ENCODE measurements around the gene SETBP1.

DNA sequence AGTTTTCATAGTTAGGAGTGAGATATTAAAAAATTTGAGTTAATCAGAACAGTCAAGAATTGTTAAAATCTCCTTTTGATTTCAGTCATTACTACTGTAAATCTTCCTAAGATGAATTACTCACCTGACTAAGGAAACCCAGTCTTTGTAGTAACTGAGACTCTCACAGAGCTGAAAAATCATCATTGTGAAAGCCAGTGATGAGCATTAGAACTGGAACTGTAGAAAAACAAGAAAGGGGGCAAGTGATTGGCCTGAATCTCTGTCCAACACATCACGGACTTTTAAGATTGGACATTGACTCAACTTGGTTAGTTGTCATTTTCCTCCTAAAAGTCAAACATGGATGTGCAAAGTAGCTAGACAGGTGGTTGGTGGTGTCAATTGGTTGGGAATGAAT is 21.9 kb downstream of the SETBP1 start:
- no peak for TF ChIP-seq ZNF274 (IDR thresholded peaks at IDR 0.05; ENCODE audit: low read depth, low read length)
- TF ChIP-seq, protein P1, sequence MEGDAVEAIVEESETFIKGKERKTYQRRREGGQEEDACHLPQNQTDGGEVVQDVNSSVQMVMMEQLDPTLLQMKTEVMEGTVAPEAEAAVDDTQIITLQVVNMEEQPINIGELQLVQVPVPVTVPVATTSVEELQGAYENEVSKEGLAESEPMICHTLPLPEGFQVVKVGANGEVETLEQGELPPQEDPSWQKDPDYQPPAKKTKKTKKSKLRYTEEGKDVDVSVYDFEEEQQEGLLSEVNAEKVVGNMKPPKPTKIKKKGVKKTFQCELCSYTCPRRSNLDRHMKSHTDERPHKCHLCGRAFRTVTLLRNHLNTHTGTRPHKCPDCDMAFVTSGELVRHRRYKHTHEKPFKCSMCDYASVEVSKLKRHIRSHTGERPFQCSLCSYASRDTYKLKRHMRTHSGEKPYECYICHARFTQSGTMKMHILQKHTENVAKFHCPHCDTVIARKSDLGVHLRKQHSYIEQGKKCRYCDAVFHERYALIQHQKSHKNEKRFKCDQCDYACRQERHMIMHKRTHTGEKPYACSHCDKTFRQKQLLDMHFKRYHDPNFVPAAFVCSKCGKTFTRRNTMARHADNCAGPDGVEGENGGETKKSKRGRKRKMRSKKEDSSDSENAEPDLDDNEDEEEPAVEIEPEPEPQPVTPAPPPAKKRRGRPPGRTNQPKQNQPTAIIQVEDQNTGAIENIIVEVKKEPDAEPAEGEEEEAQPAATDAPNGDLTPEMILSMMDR (IDR thresholded peaks at IDR 0.05 in 2 of 3, conservative IDR thresholded peaks at IDR 0.05 in 1 of 3; ENCODE audit: borderline replicate concordance in 1 of 3, insufficient read depth in 1 of 3, low read depth in 2 of 3, low read length in 2 of 3) = no peak
- no peak for TF ChIP-seq POLR2AphosphoS5 (IDR thresholded peaks at IDR 0.05; ENCODE audit: low read depth, low read length)
- no peak for TF ChIP-seq EZH2 (IDR thresholded peaks at IDR 0.05)
- TF ChIP-seq YY1 (IDR thresholded peaks at IDR 0.05; ENCODE audit: extremely low read depth, insufficient replicate concordance, low read depth, low read length) = no peak
- no peak for TF ChIP-seq EZH2phosphoT487 (IDR thresholded peaks at IDR 0.05; ENCODE audit: borderline replicate concordance)
- TF ChIP-seq, protein P2, sequence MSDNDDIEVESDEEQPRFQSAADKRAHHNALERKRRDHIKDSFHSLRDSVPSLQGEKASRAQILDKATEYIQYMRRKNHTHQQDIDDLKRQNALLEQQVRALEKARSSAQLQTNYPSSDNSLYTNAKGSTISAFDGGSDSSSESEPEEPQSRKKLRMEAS (IDR thresholded peaks at IDR 0.05) = no peak
- TF ChIP-seq SIN3A (IDR thresholded peaks at IDR 0.05; ENCODE audit: low read depth) = no peak
- no peak for TF ChIP-seq TCF7L2 (IDR thresholded peaks at IDR 0.05; ENCODE audit: borderline replicate concordance, extremely low read depth, insufficient read depth, insufficient read length)
- TF ChIP-seq RAD21 (IDR thresholded peaks at IDR 0.05; ENCODE audit: low read depth) = no peak
- TF ChIP-seq POLR2A (IDR thresholded peaks at IDR 0.05; ENCODE audit: borderline replicate concordance, extremely low read depth, insufficient read depth, insufficient read length) = no peak
- TF ChIP-seq ELF1 (IDR thresholded peaks at IDR 0.05; ENCODE audit: borderline replicate concordance, low read depth) = no peak
- TF ChIP-seq, protein P3, sequence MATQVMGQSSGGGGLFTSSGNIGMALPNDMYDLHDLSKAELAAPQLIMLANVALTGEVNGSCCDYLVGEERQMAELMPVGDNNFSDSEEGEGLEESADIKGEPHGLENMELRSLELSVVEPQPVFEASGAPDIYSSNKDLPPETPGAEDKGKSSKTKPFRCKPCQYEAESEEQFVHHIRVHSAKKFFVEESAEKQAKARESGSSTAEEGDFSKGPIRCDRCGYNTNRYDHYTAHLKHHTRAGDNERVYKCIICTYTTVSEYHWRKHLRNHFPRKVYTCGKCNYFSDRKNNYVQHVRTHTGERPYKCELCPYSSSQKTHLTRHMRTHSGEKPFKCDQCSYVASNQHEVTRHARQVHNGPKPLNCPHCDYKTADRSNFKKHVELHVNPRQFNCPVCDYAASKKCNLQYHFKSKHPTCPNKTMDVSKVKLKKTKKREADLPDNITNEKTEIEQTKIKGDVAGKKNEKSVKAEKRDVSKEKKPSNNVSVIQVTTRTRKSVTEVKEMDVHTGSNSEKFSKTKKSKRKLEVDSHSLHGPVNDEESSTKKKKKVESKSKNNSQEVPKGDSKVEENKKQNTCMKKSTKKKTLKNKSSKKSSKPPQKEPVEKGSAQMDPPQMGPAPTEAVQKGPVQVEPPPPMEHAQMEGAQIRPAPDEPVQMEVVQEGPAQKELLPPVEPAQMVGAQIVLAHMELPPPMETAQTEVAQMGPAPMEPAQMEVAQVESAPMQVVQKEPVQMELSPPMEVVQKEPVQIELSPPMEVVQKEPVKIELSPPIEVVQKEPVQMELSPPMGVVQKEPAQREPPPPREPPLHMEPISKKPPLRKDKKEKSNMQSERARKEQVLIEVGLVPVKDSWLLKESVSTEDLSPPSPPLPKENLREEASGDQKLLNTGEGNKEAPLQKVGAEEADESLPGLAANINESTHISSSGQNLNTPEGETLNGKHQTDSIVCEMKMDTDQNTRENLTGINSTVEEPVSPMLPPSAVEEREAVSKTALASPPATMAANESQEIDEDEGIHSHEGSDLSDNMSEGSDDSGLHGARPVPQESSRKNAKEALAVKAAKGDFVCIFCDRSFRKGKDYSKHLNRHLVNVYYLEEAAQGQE (IDR thresholded peaks at IDR 0.05; ENCODE audit: low read depth) = no peak
